SKM-1 (cell line): Measurements from ENCODE around the gene CDKN2B.
A peak's percentile ranks its signal among the peaks of the same experiment; 100 is the strongest.
"Not testable (repeated sequence)": the region's sequence is repeated elsewhere in the genome, so short reads cannot be mapped to it uniquely, and the experiment has no call there.

Experiments used
- DNase-seq: peaks from one replicate; lab custom pipeline; 2025; ENCODE audit not compliant: unreplicated experiment; lab: John Stamatoyannopoulos, UW

The CDKN2B gene

GRCh38 chr9:22008717-22009505 is at the start of gene CDKN2B:
Gene CDKN2B (minus strand): TSS chr9:22009305. CDS start chr9:22008953, 352 bp downstream.
- DNase-seq: no peak

GRCh38 chr9:22057972-22058371 is 48.9 kb upstream of the CDKN2B start:
- DNase-seq: not testable (repeated sequence)

GRCh38 chr9:22056402-22056801 is 47.3 kb upstream of the CDKN2B start:
- no peak for DNase-seq

GRCh38 chr9:22055090-22055489 is 46.0 kb upstream of the CDKN2B start:
- DNase-seq: no peak

- DNase-seq: no peak
Observed at GRCh38 chr9:22054529-22054928, 45.4 kb upstream of the CDKN2B start.

- no peak for DNase-seq
Observed at GRCh38 chr9:22054076-22054475, 45.0 kb upstream of the CDKN2B start.

- no peak for DNase-seq
Observed at GRCh38 chr9:22053178-22053577, 44.1 kb upstream of the CDKN2B start.

GRCh38 chr9:22052376-22052945 is 43.4 kb upstream of the CDKN2B start:
- DNase-seq: no peak

GRCh38 chr9:22050924-22051323 is 41.8 kb upstream of the CDKN2B start:
- peak; percentile 48 for DNase-seq

- no peak for DNase-seq
Observed at GRCh38 chr9:22049411-22049810, 40.3 kb upstream of the CDKN2B start.

- no peak for DNase-seq
Observed at GRCh38 chr9:22047596-22047995, 38.5 kb upstream of the CDKN2B start.

GRCh38 chr9:22046243-22046885 is 37.3 kb upstream of the CDKN2B start:
- no peak for DNase-seq

GRCh38 chr9:22045423-22045822 is 36.3 kb upstream of the CDKN2B start:
- no peak for DNase-seq

- DNase-seq: no peak
Observed at GRCh38 chr9:22044583-22044982, 35.5 kb upstream of the CDKN2B start.

GRCh38 chr9:22043928-22044327 is 34.8 kb upstream of the CDKN2B start:
- DNase-seq: no peak

- DNase-seq: no peak
Observed at GRCh38 chr9:22041775-22042174, 32.7 kb upstream of the CDKN2B start.

GRCh38 chr9:22041344-22041743 is 32.2 kb upstream of the CDKN2B start:
- no peak for DNase-seq

- no peak for DNase-seq
Observed at GRCh38 chr9:22040760-22041159, 31.7 kb upstream of the CDKN2B start.

- no peak for DNase-seq
Observed at GRCh38 chr9:22039258-22039657, 30.2 kb upstream of the CDKN2B start.

- DNase-seq: peak; percentile 19
Observed at GRCh38 chr9:22037954-22038690, 29.0 kb upstream of the CDKN2B start.

- DNase-seq: no peak
Observed at GRCh38 chr9:22036866-22037626, 27.9 kb upstream of the CDKN2B start.
